Activated CD8-positive, alpha-beta memory T cell treated with anti-CD3 and anti-CD28 coated beads, Interleukin-2, amount 50 U/mL, for 24 hours (primary cell): ENCODE measurements around the gene NDUFS5.
"Not testable (repeated sequence)": the region's sequence is repeated elsewhere in the genome, so short reads cannot be mapped to it uniquely, and the experiment has no call there.

Experiments used
- DNase-seq: peaks from one replicate; pipeline ENCODE4 v3.0.0-alpha.2; 2020; ENCODE audit errors: extremely low read depth

NDUFS5 gene

DNA sequence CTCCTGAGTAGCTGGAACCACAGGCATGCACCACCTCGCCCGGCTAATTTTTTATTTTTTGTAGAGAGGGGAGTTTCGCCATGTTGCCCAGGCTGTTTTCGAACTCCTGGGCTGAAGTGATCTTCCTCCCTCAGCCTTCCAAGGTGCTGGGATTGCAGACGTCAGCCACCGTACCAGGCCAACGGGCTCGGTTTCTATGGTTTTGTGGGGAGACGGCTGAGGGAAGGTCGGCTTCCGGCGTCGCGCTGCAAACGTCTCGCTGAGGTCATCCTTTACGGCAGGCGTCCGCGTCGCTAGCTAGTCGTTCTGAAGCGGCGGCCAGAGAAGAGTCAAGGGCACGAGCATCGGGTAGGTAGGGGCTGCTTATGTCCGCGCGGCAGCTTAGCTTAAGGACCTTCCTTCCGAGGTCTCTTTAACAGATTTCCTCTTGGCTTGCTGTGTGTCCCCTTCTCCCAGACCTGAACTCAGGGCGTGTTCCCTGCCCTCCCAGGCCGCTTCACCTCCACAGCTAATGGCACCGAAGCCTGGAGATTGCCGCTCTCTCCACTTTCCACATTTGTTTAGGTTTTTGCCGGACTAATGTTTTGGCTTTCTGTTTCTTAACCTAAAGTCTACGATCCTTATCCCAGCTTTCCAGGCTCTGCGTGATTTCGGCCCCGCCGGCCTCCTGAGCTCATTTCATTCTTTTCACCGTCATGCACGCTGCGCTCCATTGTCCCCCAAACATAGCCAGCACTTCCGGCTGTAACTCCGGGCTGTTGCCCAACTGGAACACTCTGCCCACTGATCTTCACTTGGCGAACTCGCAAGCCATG, at the start of gene NDUFS5:
Gene NDUFS5, plus strand, starts transcription at position 300 of the 815 bp plus-strand sequence. CDS start 2,375 bp downstream, outside the sequence.
- peak; percentile 60 for DNase-seq

DNA sequence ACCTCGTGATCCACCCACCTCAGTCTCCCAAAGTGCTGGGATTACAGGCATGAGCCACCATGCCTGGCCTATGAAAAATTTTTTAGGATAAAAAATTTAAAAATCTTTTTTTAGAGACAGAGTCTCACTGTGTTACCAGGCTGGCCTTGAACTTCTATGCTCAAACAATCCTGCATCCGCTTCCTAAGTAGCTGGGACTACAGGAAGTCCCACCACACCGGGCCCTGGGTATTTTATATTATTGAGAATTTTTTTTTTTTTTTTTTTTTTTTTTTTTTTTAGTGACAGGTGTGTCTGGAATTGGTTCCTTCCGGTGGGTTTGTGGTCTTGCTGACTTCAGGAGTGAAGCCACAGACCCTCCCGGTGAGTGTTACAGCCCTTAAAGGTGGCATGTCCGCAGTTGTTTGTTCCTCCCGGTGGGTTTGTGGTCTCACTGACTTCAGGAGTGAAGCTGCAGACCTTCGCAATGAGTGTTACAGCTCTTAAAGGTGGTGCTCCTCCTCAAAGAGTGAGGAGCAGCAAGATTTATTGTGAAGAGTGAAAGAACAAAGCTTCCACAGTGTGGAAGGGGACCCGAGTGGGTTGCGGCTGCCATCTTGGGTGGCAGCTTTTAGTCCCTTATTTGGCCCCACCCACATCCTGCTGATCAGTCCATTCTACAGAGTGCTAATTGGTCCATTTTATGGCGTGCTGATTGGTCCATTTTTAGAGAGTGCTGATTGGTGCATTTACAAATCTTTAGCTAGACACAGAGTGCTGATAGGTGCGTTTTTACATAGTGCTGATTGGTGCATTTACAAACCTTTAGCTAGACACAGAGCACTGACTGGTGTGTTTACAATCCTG, 48.5 kb upstream of the NDUFS5 start:
- peak; percentile 7 for DNase-seq

DNA sequence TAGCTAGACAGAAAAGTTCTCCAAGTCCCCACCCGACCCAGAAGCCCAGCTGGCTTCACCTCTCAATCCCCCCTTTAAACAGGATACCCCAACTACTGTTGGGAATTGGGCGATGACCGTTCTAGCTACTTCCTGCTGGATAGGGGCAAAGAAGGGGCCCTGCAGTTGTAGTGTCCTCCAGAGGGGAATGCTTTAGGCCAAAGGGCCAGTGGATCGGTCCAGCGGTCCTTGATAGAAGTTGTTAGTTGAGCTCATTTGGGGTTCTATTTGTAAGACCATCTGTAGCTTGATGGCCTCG, 48.0 kb upstream of the NDUFS5 start:
- not testable (repeated sequence) for DNase-seq

DNA sequence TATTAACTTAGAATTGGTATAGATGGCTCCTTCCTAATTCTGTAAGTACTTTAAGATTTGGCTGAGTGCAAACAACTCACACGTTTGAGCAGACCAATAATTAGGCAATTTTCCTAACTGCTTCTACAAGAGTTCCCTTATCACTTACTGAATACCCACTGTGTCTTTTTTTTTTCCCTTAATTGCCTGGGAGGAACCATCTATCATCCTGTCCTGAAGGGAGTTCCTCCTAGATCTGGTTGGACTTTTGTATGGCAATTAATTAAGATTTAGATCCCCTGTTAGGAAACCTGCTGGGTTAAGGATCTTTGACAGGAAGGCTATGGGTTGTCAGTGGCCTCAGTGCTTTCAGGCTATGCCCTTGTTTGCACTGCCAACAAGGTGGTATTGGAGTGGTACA, 46.8 kb upstream of the NDUFS5 start:
- DNase-seq = not testable (repeated sequence)

DNA sequence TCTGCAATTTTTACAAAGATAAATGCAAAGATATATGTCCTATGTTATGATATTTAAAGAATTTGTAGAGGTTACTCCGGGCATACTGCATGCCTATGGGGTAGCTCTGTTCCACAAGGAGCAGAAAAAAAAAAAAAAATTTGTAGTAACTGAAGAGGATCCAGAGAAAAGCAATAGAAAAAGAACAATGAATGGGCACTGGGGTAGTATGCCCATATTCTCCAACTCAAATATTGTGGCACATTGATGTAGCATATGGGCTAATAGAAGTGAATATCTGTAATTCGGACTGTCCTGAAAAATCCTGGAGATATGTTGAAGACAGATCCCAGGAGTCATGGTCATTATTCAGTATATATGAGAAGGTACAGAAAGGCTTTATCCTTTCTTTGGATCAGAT, 36.2 kb upstream of the NDUFS5 start:
- DNase-seq = no peak

DNA sequence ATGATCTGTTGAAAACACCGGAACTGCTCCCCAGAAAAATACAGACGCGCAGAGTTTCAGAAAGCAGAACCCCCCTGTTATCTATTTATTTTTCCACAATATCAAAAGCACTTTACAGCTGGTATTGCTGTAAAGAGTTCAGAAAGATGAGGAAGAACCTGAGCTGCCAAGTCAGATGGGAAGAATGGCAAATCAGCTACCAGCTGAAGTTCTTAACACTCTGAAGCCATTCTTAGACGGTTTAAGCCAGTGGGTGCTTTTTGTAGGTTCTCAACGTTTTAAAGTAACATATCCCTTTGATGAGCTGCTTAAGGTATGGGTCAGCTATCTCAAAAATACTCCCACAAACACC, 35.8 kb upstream of the NDUFS5 start:
- no peak for DNase-seq

DNA sequence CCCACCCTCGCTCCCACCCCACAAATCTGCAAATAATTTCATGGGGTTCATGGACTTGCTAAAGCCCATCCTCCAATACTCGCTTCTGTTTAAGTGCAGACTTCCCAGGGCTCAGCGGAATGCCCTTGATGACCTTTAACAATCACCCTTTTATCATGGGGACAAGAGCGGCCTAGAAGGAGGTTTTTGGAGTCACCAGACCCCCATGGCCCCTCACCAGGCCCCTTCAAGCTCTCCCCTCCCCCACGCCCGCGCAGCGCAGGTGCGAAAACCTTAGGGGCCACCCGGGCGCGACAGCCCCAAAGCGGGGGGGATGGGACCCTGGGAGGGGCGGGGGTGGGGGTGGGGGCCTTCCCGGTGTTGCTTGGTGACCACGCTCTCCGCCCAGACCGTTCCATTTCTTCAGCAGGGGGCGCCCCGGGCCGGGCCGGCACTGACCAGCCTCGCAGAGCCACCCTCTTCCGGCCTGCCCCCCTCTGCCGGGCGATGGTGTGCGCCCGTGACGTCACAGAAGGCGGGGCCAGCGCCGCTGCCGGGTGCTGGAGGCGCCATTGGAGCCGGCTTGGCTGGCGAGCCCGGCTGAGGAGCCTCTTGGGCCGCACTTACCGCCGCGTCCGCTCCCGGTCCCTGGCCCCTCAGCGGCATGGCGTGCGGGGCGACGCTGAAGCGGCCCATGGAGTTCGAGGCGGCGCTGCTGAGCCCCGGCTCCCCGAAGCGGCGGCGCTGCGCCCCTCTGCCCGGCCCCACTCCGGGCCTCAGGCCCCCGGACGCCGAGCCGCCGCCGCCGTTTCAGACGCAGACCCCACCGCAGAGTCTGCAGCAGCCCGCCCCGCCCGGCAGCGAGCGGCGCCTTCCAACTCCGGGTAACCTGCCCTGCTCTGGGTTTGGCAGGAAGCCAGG, 35.2 kb upstream of the NDUFS5 start, which contains the start of gene AKIRIN1:
Gene AKIRIN1, plus strand, starts transcription at position 539 of the 900 bp plus-strand sequence. Its CDS starts 105 bp downstream, at position 644.
- peak; percentile 89 for DNase-seq

DNA sequence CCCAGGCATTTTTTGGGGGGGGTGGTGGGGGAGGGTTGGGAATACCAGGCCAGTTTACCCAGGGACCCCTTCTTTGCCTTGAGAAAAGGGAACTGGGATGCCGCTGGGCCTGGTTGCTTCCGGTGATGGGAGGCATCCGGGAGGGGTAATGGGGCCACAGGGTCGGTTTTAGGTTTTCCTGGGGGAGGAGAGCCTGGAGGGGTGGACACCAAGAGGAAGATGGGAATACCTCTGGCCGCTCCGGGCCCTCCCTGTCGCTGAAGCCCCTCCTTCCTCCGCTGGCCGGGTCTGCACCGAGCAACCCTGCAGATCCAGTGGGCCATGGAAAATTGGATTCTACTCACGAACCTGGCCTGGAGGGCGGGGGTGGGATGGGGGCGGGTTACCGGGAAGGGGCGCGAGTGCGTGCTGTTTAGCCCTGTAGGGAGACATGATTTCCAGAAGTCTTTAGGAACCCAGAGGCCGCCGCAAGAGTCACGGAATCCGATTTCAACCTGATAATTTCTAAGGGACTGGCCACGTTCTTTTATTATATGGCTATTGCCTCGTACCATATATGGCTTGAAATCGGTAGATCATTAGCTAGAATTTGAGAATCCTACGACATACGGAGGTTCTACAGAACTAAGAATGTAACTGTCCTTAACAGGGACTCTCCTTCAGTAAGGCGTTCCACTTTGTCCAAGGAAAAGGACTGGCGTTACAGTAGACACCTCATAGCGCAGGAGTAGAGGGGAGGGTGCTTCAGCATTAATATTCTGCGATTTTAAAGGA, 34.3 kb upstream of the NDUFS5 start:
- no peak for DNase-seq

DNA sequence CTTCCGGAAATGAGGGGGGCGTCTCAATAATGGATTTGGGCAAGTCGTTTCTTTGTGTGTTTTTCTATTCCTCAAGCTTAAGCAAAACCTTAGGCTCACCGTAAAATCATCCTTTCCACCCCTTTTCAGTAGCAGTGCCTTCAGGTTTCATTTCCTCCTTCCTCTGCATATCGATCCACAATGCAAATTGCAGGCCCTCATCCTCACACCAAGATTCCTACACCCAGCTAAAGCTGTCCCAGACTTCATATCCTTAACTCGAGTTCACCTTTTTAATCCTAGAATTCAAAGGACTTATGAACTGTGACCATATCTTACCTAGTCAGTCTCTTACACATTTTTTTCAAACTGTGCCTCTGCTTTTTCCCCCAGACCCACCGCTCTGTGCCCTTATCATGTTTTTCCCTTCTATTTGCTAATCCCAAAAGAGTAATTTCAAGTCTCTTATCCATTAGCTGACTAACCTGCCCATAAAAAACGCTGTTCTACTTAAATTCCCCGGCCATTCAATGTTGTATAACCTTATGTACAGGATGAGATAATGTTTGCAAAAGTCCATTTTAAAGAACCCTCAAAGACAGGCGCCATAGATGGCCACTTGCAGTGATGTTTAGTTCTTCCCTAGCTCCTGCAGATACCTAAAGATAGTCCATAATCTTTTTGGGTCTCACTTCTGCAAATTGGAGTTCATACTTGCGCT, 33.6 kb upstream of the NDUFS5 start:
- DNase-seq = no peak

DNA sequence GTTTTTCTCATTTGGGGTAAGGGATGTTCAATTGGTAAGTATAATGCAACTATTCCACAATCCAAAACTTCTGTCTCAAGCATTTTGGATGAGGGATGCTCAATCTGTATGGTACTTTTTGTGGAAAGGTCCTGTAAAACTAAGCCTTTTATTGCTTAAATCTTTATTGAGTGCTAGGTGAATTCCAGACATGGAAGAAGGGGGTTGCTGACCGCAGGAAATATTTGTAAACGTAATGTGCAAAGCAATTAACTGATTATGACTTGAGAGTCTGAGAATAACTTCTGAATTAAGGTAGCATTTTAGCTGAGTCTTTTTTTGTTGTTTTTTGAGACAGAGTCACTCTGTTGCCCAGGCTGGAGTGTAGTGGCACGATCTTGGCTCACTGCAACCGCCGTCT, 32.0 kb upstream of the NDUFS5 start:
- no peak for DNase-seq

DNA sequence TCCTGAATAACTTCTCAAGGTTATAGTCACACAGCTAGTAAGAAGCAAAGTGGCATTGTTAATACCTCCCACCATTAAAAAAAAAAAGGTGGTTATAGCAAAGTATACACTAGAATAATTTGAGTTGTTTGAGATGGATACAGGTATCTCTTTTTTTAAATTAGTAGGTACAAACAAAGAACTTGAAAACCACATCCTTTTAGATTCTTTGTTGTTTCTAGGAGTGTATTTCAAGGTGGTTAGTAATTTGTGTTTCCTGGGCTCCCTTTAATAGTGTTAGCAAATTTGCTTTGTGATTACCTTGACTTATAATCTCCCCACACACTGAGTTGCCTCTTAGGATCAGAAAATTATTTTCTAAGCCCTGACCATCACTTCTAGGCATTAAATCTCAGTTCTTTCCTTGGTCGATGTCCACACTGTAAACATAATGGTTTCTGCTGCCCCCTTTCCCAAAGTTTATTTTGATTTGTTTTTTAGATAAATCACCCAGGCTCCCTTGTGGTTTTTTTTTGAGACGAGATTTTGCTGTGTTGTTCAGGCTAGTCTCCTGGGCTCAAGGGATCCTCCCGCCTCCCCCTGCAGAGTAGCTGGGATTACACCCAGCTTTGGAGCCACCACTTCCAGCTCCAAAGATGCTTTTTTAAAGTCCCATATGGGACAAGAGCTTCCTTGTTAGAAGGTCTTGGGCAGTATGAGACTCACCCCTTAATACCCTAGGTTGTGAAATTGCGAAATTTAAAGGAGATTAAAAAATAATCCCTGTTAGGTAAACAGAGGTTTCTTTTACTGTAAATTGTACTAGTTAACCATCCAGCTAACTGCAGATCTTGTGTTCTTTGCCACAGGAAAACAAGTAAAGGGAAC, 28.9 kb upstream of the NDUFS5 start:
- no peak for DNase-seq

DNA sequence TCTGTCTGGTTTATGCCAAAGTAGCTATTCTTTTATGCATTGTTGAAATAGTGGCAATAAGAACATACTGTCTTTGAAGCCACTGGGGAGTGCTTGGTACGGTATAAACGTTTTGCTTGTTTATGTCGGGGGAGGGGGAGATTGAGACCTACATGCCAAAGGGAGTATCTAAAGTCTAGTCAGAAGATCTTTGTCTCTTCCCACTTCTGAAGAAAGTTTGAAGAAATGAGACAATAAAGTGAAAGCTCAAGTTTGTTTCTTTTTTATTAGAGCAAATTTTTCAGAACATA, 28.3 kb upstream of the NDUFS5 start:
- DNase-seq = no peak

DNA sequence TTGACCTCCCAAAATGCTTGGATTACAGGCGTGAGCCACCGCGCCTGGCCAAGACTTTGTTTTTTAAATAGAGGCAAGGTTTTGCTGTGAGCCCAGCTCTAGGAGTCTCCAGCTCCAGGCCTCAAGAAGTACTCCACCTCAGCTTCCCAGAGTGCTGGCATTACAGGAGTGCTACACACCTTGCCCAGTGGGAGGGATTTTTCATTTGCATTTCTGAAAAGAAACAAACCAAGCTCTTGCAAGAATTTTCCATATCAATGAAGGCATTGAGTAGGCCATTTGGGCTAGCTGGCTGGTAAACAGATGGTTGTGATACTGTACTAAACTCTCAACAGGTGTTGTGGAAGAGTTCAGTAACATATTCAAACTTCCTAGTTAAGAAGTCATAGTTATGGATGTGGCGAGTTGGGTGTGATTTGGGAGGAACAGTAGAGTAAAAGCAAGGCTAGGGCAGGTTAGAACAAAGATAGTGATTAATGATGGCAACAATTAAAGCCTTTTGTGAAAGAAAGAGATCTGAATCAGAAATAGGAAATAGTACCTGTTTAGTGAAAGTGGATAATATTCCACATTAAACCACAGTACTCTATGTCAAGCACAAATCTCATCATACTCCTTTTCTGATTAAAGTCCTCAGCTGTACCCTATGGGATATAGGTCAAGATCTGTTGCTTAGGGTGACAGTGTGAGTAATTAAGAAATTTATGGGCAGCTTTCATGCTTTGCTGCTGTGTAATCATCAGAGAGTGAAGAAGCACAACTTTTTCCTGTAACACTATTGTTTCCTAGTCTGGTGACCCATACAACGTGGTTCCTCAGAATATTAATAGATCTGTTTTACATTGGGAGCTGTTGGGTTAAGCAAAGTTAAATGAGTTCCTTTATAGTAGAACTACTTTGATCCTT, 24.4 kb upstream of the NDUFS5 start:
- DNase-seq = no peak

DNA sequence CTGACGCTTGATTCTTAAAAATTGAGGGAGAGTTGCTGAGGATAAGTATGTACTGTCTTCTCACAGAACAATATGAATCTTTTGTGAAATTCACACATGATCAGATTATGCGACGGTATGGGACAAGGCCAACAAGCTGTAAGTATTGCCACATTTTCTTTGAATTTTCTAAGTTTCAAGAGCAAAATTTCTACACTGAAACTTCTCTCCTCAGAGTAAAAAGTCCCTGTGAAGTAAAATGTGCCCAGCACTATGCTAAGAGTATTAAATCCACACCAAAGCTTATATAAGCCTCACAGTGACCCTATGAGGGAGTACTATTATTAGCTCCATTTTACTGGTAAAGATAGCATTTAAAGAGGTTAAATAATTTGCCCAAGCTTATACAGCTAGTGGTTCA, 22.9 kb upstream of the NDUFS5 start:
- DNase-seq = no peak

DNA sequence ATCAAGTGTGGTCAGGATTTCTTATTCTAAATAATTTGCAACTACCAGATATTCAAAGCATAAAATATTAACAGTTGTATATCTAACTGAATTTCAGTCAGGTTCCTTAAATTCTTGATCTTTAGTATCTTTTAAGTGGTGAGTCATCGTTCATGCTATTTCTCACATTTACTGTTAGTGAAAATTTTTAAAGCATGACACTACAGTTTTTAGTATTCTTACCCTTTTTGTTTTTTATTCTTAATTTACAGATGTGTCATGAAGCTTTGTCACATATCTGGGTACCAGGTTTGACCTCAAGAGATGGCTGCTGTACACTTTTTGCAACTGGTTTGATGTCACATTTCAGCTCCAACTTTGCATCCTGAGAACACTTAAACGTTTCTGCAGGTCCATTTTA, 22.4 kb upstream of the NDUFS5 start:
- DNase-seq = no peak

DNA sequence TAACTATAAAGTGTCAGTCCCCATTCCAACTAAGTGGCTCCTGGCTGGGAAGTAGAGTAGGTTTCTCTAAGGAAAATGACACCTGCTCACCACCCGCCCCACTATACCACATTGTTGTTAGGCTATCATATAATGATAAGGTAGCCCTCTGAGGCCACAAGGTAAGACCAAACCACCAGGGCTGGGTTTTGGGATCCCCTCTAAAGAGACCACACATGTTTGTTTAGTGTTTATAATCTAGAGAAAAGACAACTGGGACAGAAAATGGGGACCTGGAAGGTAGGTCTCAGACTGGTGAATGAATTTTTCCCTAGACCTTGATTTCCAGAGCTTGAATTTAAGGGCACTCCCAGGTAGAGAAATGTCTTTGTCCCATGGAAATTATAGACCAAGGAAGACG, 19.9 kb upstream of the NDUFS5 start:
- DNase-seq = no peak

DNA sequence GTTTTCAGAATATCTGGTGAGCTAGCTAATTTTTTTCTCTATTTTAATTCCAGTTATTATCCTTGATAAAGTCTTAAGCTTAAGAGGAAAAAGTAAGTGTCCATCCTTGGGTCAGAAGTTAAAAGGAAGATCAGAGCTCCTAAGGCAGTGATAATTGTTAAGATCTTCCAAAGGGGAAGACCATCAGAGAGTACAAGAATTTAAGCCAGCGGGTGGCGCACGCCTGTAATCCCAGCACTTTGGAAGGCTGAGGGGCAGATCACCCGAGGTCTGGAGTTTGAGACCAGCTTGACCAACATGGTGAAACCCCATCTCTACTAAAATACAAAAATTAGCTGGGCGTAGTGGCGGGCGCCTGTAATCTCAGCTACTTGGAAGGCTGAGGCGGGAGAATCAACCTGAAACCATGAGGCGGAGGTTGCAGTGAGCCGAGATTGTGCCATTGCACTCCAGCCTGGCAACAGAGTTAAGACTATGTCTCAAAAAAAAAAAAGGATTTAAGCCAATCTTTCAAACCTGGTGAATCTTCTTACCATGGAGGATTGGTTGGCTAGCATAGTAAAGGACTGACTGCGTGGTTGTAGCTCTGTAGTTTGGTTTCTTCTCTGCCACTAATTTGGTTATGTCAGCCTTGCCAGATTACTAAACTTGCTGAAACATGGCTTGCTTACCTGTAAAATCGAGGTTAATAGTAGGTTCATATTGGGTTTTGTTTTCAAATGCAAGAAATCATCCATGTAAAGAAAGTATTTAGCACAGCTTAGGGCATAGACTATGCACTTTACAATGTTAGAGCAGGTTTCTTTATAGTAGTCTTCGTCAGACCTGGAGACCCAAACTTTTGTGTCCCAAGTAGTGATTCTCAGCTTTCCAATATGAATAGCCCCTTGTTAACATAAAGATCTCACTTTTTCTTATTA, 19.2 kb upstream of the NDUFS5 start:
- DNase-seq = no peak

DNA sequence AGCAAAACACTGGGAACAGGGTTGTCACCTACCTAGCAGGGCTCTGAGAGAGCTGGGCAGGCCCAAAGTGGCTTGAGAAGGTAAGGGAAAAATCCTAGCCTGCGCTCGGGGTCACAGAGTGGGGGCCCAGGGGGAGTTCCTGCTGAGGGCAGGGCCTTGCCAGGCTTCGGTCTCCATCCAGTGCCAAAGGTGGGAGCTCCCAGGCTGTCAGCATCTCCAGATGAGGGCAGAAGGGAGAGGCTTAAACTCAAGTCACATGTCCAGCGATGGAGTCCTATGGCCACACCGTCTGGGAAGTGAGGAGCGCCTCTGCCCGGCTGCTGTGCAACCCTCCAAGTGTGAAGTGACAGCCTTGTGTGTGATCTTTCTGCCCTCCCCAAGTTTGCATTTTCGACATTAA, 11.2 kb upstream of the NDUFS5 start:
- not testable (repeated sequence) for DNase-seq
